Measurements from ENCODE around the gene MYRIP.
A peak's percentile ranks its signal among the peaks of the same experiment; 100 is the strongest.
"Not testable (repeated sequence)": the region's sequence is repeated elsewhere in the genome, so short reads cannot be mapped to it uniquely, and the experiment has no call there.

MYRIP gene

DNA sequence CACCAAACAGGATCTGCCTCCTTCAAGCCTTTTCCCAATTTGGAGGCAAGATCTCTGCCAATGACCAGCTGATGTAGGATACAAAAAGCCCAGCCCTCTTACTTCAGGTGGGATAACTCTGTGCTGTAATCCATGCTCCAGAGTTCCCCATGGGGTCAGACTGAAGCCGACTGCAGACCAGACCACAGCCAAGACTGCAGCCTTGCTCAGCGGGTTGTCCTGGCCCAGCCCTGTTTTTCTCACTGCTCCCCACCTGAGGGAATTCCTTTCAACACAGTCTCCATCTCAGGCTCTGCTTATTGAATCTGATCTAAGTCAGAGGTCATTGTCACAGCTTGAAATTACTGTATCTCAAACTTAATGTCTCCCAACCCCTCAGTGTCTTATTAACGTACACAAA lies 207.0 kb downstream of the MYRIP start:
- H3K27ac ChIP-seq: no peak overlapping the region
- H3K36me3 ChIP-seq: no peaks in the 10 kb centered on the region
- H3K4me2 ChIP-seq: no peak overlapping the region
- H3K4me3 ChIP-seq: no peak overlapping the region
- H3K27me3 ChIP-seq: no peaks in the 10 kb centered on the region
- H4K20me1 ChIP-seq: no peaks in the 10 kb centered on the region
- no peaks in the 10 kb centered on the region for H3K9me3 ChIP-seq
- peaks cover 7% of the 10 kb centered on the region for H3K4me1 ChIP-seq
- no peak for TF ChIP-seq Cebpa-rat (IDR thresholded peaks at IDR 0.05)
- no peak overlapping the region for H3K9ac ChIP-seq

DNA sequence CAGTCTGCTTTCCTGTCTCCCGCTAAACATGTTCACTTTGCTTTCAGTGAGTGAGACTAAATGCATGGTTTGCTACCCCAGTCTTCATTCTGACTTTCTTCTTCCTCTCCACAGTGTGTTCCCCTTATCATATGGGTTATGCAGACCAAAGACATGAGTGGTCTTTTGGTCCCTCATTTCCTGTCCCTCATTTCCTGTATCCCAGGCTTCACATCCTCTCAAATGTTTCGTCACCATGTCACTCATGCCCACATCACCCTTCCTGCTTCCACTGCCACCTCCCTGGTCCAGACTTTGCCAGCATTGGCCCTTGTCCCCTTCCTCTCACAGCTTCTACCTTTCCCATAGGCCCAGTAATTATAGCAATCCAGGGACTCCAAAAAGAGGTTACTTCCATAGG lies 209.0 kb downstream of the MYRIP start:
- Histone ChIP-seq H4K20me1 (no peaks in the 10 kb centered on the region), H3K9me3 (no peaks in the 10 kb centered on the region), H3K9ac (no peak overlapping the region), H3K27me3 (no peaks in the 10 kb centered on the region), H3K27ac (no peak overlapping the region), H3K4me1 (peaks cover 13% of the 10 kb centered on the region), H3K4me3 (no peak overlapping the region), H3K4me2 (no peak overlapping the region), H3K36me3 (no peaks in the 10 kb centered on the region)
- no peak for TF ChIP-seq Cebpa-rat (IDR thresholded peaks at IDR 0.05)

DNA sequence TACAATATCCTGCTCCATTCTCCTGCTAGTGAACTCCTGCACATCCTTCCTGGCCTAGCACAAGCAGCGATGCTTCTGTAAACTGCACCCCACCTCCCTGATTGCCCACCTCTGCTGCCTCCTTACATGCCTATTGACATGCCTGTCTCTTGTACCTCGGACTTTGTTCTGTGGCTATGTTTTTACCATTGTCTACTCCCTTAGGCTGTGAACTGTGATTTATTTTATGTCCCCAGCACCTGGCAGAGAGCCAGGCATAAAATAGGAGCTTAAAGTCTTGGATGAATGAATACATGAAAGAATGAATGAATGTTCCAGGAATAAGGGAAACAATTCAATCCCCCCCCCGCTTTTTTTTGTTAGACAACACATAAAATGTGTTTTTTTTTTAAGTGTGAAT lies 210.0 kb downstream of the MYRIP start:
- Histone ChIP-seq H4K20me1 (no peaks in the 10 kb centered on the region), H3K9me3 (peaks cover 4% of the 10 kb centered on the region; the same call in 1 of the 2 replicates), H3K4me3 (no peak overlapping the region), H3K9ac (no peak overlapping the region), H3K27ac (no peak overlapping the region), H3K36me3 (no peaks in the 10 kb centered on the region), H3K4me1 (peaks cover 13% of the 10 kb centered on the region), H3K4me2 (no peak overlapping the region), H3K27me3 (no peaks in the 10 kb centered on the region)
- no peak for TF ChIP-seq Cebpa-rat (IDR thresholded peaks at IDR 0.05)

DNA sequence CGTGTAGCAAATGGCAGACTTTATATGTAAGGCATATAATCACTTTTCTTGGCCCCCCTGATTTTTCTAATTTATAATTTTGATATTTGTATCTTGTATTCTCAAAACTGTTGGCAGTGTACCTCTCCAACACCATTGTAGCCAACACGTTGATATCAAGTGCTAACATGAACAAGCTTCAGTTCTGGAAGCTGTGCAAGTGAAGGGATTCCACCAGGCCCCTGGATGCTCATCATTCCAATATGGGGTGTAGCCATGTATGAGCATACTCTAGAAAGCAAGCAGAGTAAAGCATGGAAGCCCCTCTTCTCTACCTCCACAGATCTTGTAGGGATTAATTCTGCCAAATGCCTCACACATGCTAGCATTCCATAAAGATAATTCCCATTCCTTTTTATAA lies 211.3 kb downstream of the MYRIP start:
- no peak overlapping the region for H3K4me3 ChIP-seq
- H3K9me3 ChIP-seq: peaks cover 17% of the 10 kb centered on the region
- H3K27me3 ChIP-seq: no peaks in the 10 kb centered on the region
- H3K4me2 ChIP-seq: no peak overlapping the region
- TF ChIP-seq Cebpa-rat (IDR thresholded peaks at IDR 0.05): no peak
- no peaks in the 10 kb centered on the region for H3K36me3 ChIP-seq
- peaks cover 13% of the 10 kb centered on the region for H3K4me1 ChIP-seq
- H4K20me1 ChIP-seq: no peaks in the 10 kb centered on the region
- no peak overlapping the region for H3K27ac ChIP-seq
- H3K9ac ChIP-seq: no peak overlapping the region

DNA sequence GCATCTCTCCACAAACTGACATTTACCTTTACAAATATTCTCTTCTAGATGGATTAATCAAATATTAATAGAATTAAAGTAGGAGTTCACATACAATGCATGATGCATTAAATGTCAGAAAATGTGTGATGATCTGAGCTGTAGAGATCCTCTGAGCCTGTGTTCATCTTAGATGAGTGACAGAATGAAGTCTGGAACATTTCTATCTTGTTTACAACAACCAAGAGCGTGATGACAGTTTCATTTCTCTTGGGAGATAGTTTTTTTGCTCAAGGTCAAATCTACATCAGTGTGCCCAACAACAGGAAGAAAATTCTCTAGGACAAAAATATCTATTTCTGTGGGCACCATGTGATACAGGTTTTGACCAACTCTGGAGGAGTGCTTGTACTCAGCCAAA lies 211.9 kb downstream of the MYRIP start:
- Histone ChIP-seq H3K4me1 (peaks cover 13% of the 10 kb centered on the region), H3K36me3 (no peaks in the 10 kb centered on the region), H4K20me1 (no peaks in the 10 kb centered on the region), H3K4me2 (peak overlapping the region; percentile 30; the same call in 1 of the 2 replicates), H3K9me3 (peaks cover 24% of the 10 kb centered on the region), H3K27ac (no peak overlapping the region), H3K27me3 (no peaks in the 10 kb centered on the region), H3K4me3 (no peak overlapping the region), H3K9ac (no peak overlapping the region)
- no peak for TF ChIP-seq Cebpa-rat (IDR thresholded peaks at IDR 0.05)

DNA sequence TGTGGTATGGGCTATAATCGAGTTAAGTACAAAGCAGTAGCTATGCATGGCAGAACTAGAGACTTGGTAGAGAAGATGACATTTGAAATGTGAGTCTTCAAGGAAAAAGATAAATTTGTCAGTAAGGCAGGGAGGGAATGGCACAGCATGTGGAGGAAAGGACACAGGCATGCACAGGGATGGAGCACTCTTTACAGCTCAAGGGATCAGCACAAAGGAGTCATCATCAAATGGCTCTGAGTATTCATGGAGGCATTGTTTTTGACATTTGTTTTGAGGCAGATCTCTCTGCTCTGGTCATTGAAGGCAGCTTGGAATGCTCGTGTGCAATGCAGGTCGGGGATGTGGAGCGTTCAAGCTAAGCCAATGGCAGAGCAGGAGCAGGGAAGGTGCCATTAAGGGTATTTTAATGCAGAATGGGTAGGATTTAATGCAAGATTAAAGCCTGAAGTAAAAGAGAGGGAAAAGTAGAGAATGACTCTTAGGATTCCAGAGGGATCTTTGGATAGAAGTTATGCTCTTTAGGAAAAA lies 213.0 kb downstream of the MYRIP start:
- H3K9ac ChIP-seq: no peak overlapping the region
- peaks cover 13% of the 10 kb centered on the region for H3K4me1 ChIP-seq
- TF ChIP-seq Cebpa-rat (IDR thresholded peaks at IDR 0.05): no peak
- H3K4me2 ChIP-seq: no peak overlapping the region
- H3K36me3 ChIP-seq: no peaks in the 10 kb centered on the region
- no peaks in the 10 kb centered on the region for H4K20me1 ChIP-seq
- H3K27me3 ChIP-seq: no peaks in the 10 kb centered on the region
- no peak overlapping the region for H3K27ac ChIP-seq
- no peak overlapping the region for H3K4me3 ChIP-seq
- peaks cover 33% of the 10 kb centered on the region for H3K9me3 ChIP-seq

DNA sequence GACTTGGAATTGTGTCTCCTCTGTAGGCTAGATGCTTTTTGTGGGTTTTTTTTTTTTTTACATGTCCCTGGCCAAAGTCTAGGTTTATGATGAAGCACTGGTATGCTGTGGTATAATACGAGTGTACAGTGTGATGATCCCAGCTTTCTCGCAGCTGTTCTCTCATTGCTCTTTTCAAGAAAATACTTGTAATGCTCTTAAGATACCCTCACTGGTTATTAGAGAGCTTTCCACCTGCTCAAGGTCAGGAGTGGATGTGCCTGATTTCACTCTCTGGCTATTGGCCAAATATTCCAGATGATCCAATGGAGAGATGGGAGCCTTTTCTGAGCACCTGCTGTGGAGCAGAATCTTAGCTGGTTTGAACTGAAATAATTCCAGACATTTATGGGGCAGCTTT lies 215.1 kb downstream of the MYRIP start:
- H3K27me3 ChIP-seq: no peaks in the 10 kb centered on the region
- H3K36me3 ChIP-seq: no peaks in the 10 kb centered on the region
- H3K9ac ChIP-seq: no peak overlapping the region
- H4K20me1 ChIP-seq: no peaks in the 10 kb centered on the region
- H3K4me2 ChIP-seq: no peak overlapping the region
- H3K4me1 ChIP-seq: peaks cover 13% of the 10 kb centered on the region
- peaks cover 39% of the 10 kb centered on the region for H3K9me3 ChIP-seq
- H3K27ac ChIP-seq: no peak overlapping the region
- no peak overlapping the region for H3K4me3 ChIP-seq
- TF ChIP-seq Cebpa-rat (IDR thresholded peaks at IDR 0.05): no peak

DNA sequence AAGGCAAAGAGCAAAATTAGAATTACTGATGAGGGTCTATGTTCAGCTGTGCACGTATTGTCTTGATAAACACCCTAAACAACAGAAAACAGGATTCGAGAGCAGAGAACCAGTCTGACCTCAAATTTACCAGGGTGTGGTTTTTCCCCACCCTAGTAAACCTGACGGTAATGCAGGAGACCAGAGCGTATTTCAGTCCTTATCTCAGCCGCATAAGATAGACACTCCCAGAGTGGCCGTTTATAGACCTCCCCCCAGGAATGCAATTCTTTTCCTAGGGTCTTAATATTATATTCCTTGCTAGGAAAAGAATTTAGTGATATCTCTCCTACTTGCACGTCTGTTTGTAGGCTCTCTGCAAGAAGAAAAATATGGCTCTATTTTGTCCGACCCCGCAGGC lies 216.5 kb downstream of the MYRIP start:
- H3K4me2 ChIP-seq: not testable (repeated sequence)
- H3K9me3 ChIP-seq: peaks cover 39% of the 10 kb centered on the region

DNA sequence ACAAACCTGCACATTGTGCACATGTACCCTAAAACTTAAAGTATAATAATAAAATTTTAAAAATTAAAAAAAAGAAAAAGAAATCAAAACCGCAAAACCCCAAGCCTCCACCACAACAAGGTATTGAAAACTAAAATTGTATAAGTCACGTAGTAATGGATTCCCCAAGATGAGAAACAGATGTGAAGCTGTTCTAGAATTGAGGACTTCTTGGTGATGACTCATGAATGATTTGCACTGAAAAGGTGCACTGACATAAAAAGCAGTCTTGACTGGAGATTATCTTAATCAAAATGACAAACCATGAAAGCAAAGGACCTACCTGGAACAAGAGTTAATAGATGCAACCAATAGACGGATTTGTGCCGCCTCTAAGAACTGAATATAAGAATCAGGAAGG lies 225.8 kb downstream of the MYRIP start:
- H3K4me2 ChIP-seq: no peak overlapping the region
- no peak for TF ChIP-seq Cebpa-rat (IDR thresholded peaks at IDR 0.05)
- 0 out of 2 replicates have a peak, but pooled peaks cover 3% of the 10 kb centered on the region for H3K9me3 ChIP-seq
- H3K4me3 ChIP-seq: no peak overlapping the region
- H4K20me1 ChIP-seq: no peaks in the 10 kb centered on the region
- no peak overlapping the region for H3K9ac ChIP-seq
- H3K36me3 ChIP-seq: no peaks in the 10 kb centered on the region
- no peaks in the 10 kb centered on the region for H3K27me3 ChIP-seq
- H3K4me1 ChIP-seq: no peaks in the 10 kb centered on the region
- H3K27ac ChIP-seq: no peak overlapping the region

More for the DNA sequence above, 216.5 kb downstream of the MYRIP start:
- not testable (repeated sequence) for H3K27ac ChIP-seq, H3K9ac ChIP-seq, H3K36me3 ChIP-seq, H4K20me1 ChIP-seq, H3K27me3 ChIP-seq, H3K4me3 ChIP-seq
- peaks cover 11% of the 10 kb centered on the region for H3K4me1 ChIP-seq

DNA sequence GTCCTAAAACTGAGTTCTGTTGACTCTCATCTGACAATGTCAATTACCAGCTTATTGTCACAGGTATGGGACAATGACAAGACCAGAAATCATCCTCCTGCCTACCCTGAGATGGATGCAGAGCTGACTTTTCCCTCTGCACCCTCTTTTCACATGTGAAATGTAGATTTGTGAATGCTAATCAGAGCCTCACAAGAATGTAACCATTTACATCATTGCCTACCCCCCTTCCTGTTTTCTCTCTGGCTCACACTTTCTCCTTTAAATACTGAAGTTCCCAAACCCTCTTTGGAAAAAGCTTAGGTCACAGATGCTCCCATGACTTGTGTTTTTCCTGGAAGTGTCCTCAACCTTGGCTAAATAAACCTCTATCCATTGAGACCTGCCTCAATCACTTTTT lies 228.2 kb downstream of the MYRIP start:
- TF ChIP-seq Cebpa-rat (IDR thresholded peaks at IDR 0.05): no peak
- Histone ChIP-seq H3K4me3 (no peak overlapping the region), H3K9me3 (no peaks in the 10 kb centered on the region), H3K9ac (no peak overlapping the region), H3K27me3 (no peaks in the 10 kb centered on the region), H3K27ac (no peak overlapping the region), H3K36me3 (no peaks in the 10 kb centered on the region), H3K4me1 (no peaks in the 10 kb centered on the region), H4K20me1 (no peaks in the 10 kb centered on the region), H3K4me2 (no peak overlapping the region)
